H1 (cell line): Measurements from ENCODE around the gene KLHDC4. TPM values are rescaled to one million over a fixed set of nuclear protein-coding genes. Genes with fewer than 3 reads are reported as not detected.

ENCODE experiments used
- CTCF ChIA-PET: fragments of 300-600 bp; sonication (Branson Sonifier 250); formaldehyde crosslinking; loops from one replicate; lab custom pipeline; 2021; ENCODE audit not compliant: partially characterized antibody; lab: Charles Lee
- POLR2A ChIA-PET: fragments of 300-600 bp; sonication (Branson Sonifier 250); formaldehyde crosslinking; loops from one replicate; lab custom pipeline; 2021; ENCODE audit warnings: inconsistent platforms; ENCODE audit not compliant: partially characterized antibody; lab: Charles Lee
- DNase-seq, 2 experiments: peaks; one replicate each; pipeline versions ENCODE4 v3.0.0 to v3.0.0-alpha.2; 2010 to 2022; ENCODE audit warnings: low spot score in 2 of 2, low read depth in 1 of 2, mixed read lengths in 1 of 2
- FAIRE-seq: peaks from 2 replicates; lab custom pipeline; 2011; peaks lifted over from hg19 to GRCh38; lab: Jason Lieb, UNC
- H2AFZ ChIP-seq: 2 replicates; pipeline ENCODE4 v1.8.1; 2012; ENCODE audit warnings: low read length, inconsistent platforms
- H2AK5ac ChIP-seq: 2 replicates; pipeline ENCODE4 v1.6.1; 2013; ENCODE audit warnings: low read depth, low read length
- H2BK120ac ChIP-seq: replicated peaks from 2 replicates; pipeline ENCODE3; 2013; ENCODE audit warnings: low read depth, low read length, inconsistent platforms
- H2BK12ac ChIP-seq: 2 replicates; pipeline ENCODE4 v1.6.1; 2013; ENCODE audit warnings: low read depth, low read length
- H2BK15ac ChIP-seq: 2 replicates; pipeline ENCODE4 v1.6.1; 2013; ENCODE audit warnings: low read length
- H2BK20ac ChIP-seq: 2 replicates; pipeline ENCODE4 v1.6.1; 2013; ENCODE audit warnings: low read length
- H2BK5ac ChIP-seq: 2 replicates; pipeline ENCODE4 v1.6.1; 2013; ENCODE audit warnings: low read depth, low read length
- H3K14ac ChIP-seq: 2 replicates; pipeline ENCODE4 v1.6.1; 2013; ENCODE audit warnings: inconsistent platforms; ENCODE audit not compliant: insufficient read length
- H3K18ac ChIP-seq: 2 replicates; pipeline ENCODE4 v1.6.1; 2013; ENCODE audit warnings: low read length; ENCODE audit errors: extremely low read depth
- H3K23ac ChIP-seq: 2 replicates; pipeline ENCODE4 v1.6.1; 2013; ENCODE audit warnings: inconsistent platforms; ENCODE audit not compliant: insufficient read length
- H3K23me2 ChIP-seq: 2 replicates; pipeline ENCODE4 v1.6.1; 2013; ENCODE audit warnings: low read depth, low read length
- H3K27ac ChIP-seq: 2 replicates; pipeline ENCODE4 v1.6.1; 2011; ENCODE audit warnings: low read depth, low read length, inconsistent platforms
- H3K27me3 ChIP-seq, 4 experiments: replicated peaks in 1 of 4; 1 replicate in 1 of 4; 2 replicates in 3 of 4; pipeline versions ENCODE4 v1.6.1 to v1.8.1; 2011 to 2013; ENCODE audit warnings: low read length in 3 of 4, mild to moderate bottlenecking in 3 of 4, inconsistent platforms in 2 of 4, mixed read lengths in 2 of 4, moderate library complexity in 1 of 4; ENCODE audit not compliant: control insufficient read depth in 3 of 4, insufficient read depth in 3 of 4; ENCODE audit errors: extremely low read depth in 1 of 4
- H3K36me3 ChIP-seq, 4 experiments: 2 replicates each; pipeline versions ENCODE4 v1.6.1 to v1.8.1; 2011 to 2013; ENCODE audit warnings: mild to moderate bottlenecking in 4 of 4, low read length in 3 of 4, moderate library complexity in 2 of 4, control low read depth in 1 of 4, inconsistent platforms in 1 of 4; ENCODE audit not compliant: insufficient read depth in 4 of 4, control insufficient read depth in 2 of 4
- H3K4ac ChIP-seq: replicated peaks from 2 replicates; pipeline ENCODE3; 2013; ENCODE audit warnings: low read length, low read depth, mixed read lengths, inconsistent platforms; ENCODE audit not compliant: insufficient read length
- H3K4me1 ChIP-seq, 4 experiments: replicated peaks in 1 of 4; 1 replicate in 1 of 4; 2 replicates in 3 of 4; pipeline versions ENCODE4 v1.6.1 to v1.8.1; 2011 to 2013; ENCODE audit warnings: low read length in 3 of 4, inconsistent platforms in 2 of 4, mixed read lengths in 1 of 4; ENCODE audit not compliant: insufficient read depth in 4 of 4, control insufficient read depth in 3 of 4
- H3K4me2 ChIP-seq, 2 experiments: 2 replicates each; pipeline versions ENCODE4 v1.6.1 to v1.8.1; 2011 to 2013; ENCODE audit warnings: low read depth in 2 of 2, low read length in 2 of 2, control low read depth in 1 of 2, inconsistent platforms in 1 of 2, mild to moderate bottlenecking in 1 of 2; ENCODE audit not compliant: insufficient read depth in 1 of 2
- H3K4me3 ChIP-seq, 4 experiments: fragments of 200-600, 300-600 bp in 1 of 4; sonication (generic), shearing (Covaris generic), sonication (Bioruptor Twin) in 1 of 4; 2 replicates each; pipeline versions ENCODE4 v1.5.1 to v1.8.1; 2011 to 2016; ENCODE audit warnings: low read length in 4 of 4, low read depth in 3 of 4, control low read depth in 2 of 4, inconsistent platforms in 2 of 4, mild to moderate bottlenecking in 2 of 4, mixed read lengths in 1 of 4, moderate library complexity in 1 of 4; ENCODE audit not compliant: insufficient read depth in 2 of 4; ENCODE audit errors: extremely low read depth in 1 of 4
- H3K56ac ChIP-seq: replicated peaks from 2 replicates; pipeline ENCODE3; 2013; ENCODE audit warnings: low read depth, mild to moderate bottlenecking, mixed read lengths, low read length, inconsistent platforms; ENCODE audit not compliant: insufficient read length
- H3K79me1 ChIP-seq: 2 replicates; pipeline ENCODE4 v1.6.1; 2013; ENCODE audit warnings: low read depth, low read length, control low read depth
- H3K79me2 ChIP-seq, 2 experiments: 2 replicates each; pipeline versions ENCODE4 v1.6.1 to v1.8.1; 2012 to 2013; ENCODE audit warnings: low read length in 2 of 2, mild to moderate bottlenecking in 2 of 2, inconsistent platforms in 1 of 2; ENCODE audit not compliant: insufficient read depth in 2 of 2, control insufficient read depth in 1 of 2
- H3K9ac ChIP-seq, 4 experiments: replicated peaks in 1 of 4; 1 replicate in 1 of 4; 2 replicates in 3 of 4; pipeline versions ENCODE4 v1.6.1 to v1.8.1; 2011 to 2013; ENCODE audit warnings: low read depth in 3 of 4, low read length in 3 of 4, control low read depth in 2 of 4, mild to moderate bottlenecking in 2 of 4, moderate library complexity in 2 of 4, inconsistent platforms in 1 of 4; ENCODE audit errors: extremely low read depth in 1 of 4
- H3K9me3 ChIP-seq, 2 experiments: 2 replicates each; pipeline versions ENCODE4 v1.6.1 to v1.8.1; 2012 to 2013; ENCODE audit warnings: mild to moderate bottlenecking in 2 of 2, moderate library complexity in 2 of 2, control low read depth in 1 of 2, inconsistent platforms in 1 of 2, low read depth in 1 of 2, low read length in 1 of 2, mixed read lengths in 1 of 2; ENCODE audit not compliant: insufficient read depth in 2 of 2
- H4K20me1 ChIP-seq, 2 experiments: replicated peaks in 1 of 2; 2 replicates each; pipeline versions ENCODE3 to v1.8.1; 2011 to 2013; ENCODE audit warnings: inconsistent platforms in 2 of 2, low read length in 2 of 2, mild to moderate bottlenecking in 1 of 2; ENCODE audit not compliant: insufficient read depth in 2 of 2, control insufficient read depth in 1 of 2
- H4K5ac ChIP-seq: 2 replicates; pipeline ENCODE4 v1.6.1; 2013; ENCODE audit warnings: low read length, low read depth, mixed read lengths, inconsistent platforms; ENCODE audit not compliant: insufficient read length
- H4K8ac ChIP-seq: 2 replicates; pipeline ENCODE4 v1.8.0; 2013; ENCODE audit warnings: mild to moderate bottlenecking, moderate library complexity, low read length, inconsistent platforms; ENCODE audit not compliant: insufficient read depth; ENCODE audit errors: extremely low read depth
- H4K91ac ChIP-seq: replicated peaks from 2 replicates; pipeline ENCODE3; 2013; ENCODE audit warnings: low read length, mixed read lengths, inconsistent platforms; ENCODE audit not compliant: insufficient read length
- JUN ChIP-seq: IDR thresholded peaks from 2 replicates; pipeline ENCODE4 v1.6.1; 2011; ENCODE audit warnings: low read depth, mild to moderate bottlenecking, improper control_type of control experiment, low read length
- SUZ12 ChIP-seq: fragments of 200-600 bp; sonication (generic); IDR thresholded peaks from 2 replicates; pipeline ENCODE4 v1.6.1; 2012; ENCODE audit warnings: mild to moderate bottlenecking, inconsistent platforms, low read length, moderate library complexity, mixed read lengths
- WGBS, 2 experiments: shearing (Covaris generic) in 1 of 2; methylation state at CpG; one replicate each; pipeline versions ENCODE4 v1.1.6 to v1.1.7; 2013 to 2015; ENCODE audit warnings: low lambda C conversion rate in 2 of 2, mixed read lengths in 2 of 2, inconsistent platforms in 1 of 2, low coverage in 1 of 2, missing lambda C conversion rate in 1 of 2; ENCODE audit not compliant: insufficient replicate concordance in 2 of 2, insufficient coverage in 1 of 2, insufficient read length in 1 of 2; ENCODE audit errors: extremely low coverage in 1 of 2, missing lambda C conversion rate in 1 of 2; 5-methylcytosine and 5-hydroxymethylcytosine counted together
- polyA plus RNA-seq, 7 experiments: library from polyadenylated mRNA; depleted of rRNA in 3 of 7; stranded (reverse) in 5 of 7; unstranded in 2 of 7; fragments of >200 nt in 5 of 7; fragments of 200-250 nt in 2 of 7; gene quantifications; 1 replicate in 5 of 7; 2 replicates in 1 of 7; 4 replicates in 1 of 7; pipeline versions ENCODE4 v1.2.1 to v1.2.3, GENCODE V29; 2011 to 2013; ENCODE audit warnings: missing spikeins in 2 of 7, mixed read lengths in 2 of 7
- total RNA-seq: library from RNA; stranded (reverse); fragmentation: NEBNext Ultra II Directional; extraction: Animal tissue kit (Norgen Biotek cat#: 25700); gene quantifications from 2 replicates; pipeline ENCODE4 v1.2.1, GENCODE V29; 2021

Gene KLHDC4
- total and polyA plus RNA-seq, 2 of the 8 experiments (the other 6 are each of a cell fraction or from before 2014, with no cell fraction given): 23.7 to 63.9 TPM

DNA sequence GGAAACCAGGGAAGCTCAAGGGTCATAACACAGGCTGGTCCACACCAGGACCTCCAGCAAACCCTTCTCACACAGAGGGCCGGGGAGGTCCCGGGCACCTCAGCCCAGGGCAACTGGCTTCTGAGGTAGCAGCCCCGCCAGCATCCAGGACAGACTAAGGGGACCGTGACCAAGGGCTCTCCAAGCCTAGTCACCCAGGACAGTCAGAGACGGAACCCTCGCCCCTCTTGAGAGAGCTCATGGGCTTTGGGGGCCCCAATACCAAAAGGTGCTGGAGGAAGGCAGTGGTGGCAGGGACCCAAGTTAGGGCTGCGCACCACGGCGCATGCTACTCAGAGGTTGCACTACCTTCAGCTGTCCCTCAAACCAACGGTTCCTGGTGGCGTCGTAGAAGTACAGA, 54.9 kb downstream of the KLHDC4 start:
- CTCF ChIA-PET: interaction anchor here (1.4 to 2.1 kb wide), 2 partner anchors 55 to 75 kb away, joined by 6 read pairs; partner anchors contain the start of gene KLHDC4
- POLR2A ChIA-PET: interaction anchor here (1.0 to 1.9 kb wide), 4 partner anchors 11 to 51 kb away, joined by 3 to 5 read pairs (median 4); no protein-coding TSS in a partner anchor
- 93% methylated on average over 12 of the region's 12 CpGs; no CpG with 5 or more reads in 1 of the 2 experiments for WGBS, 2 experiments
- H3K4ac ChIP-seq: no peak overlapping the region
- no peak overlapping the region for H2BK15ac ChIP-seq
- H3K4me2 ChIP-seq: no peak overlapping the region
- H3K27ac ChIP-seq: no peak overlapping the region
- H3K14ac ChIP-seq: no peak overlapping the region
- FAIRE-seq (no peak), DNase-seq (no peak)
- 0 out of 2 replicates have a peak, but pooled peaks cover 4% of the 10 kb centered on the region for H3K79me1 ChIP-seq
- no peak overlapping the region for H2BK20ac ChIP-seq
- TF ChIP-seq SUZ12 (no peak), JUN (no peak)
- TF ChIP-seq, all 59 proteins: peak for 0
- Histone ChIP-seq H4K5ac (no peak overlapping the region), H3K36me3 (peaks cover 8 to 30% (median 22%) of the 10 kb centered on the region in 4 experiments; a peak in 7 of 8 replicates), H3K9ac (no peak overlapping the region), H3K9me3 (no peaks in the 10 kb centered on the region), H3K27me3 (no peaks in the 10 kb centered on the region), H2AK5ac (no peak overlapping the region), H2BK5ac (no peak overlapping the region), H4K91ac (no peak overlapping the region), H2BK120ac (no peak overlapping the region), H4K20me1 (peaks cover 4 to 12% of the 10 kb centered on the region in 2 experiments), H3K4me3 (no peak overlapping the region), H3K23me2 (no peaks in the 10 kb centered on the region), H3K4me1 (peaks cover 0 to 3% (median 0%) of the 10 kb centered on the region in 4 experiments; a peak in 1 of 7 replicates), H3K56ac (no peak overlapping the region), H3K18ac (no peak overlapping the region), H3K23ac (no peak overlapping the region), H3K79me2 (no peaks in the 10 kb centered on the region), H2AFZ (no peak overlapping the region), H2BK12ac (no peak overlapping the region), H4K8ac (no peak overlapping the region)
